ENCODE results near the gene C1QTNF2. TPM values are rescaled to one million over a fixed set of nuclear protein-coding genes. Genes with fewer than 3 reads are reported as not detected.
A peak's percentile ranks its signal among the peaks of the same experiment; 100 is the strongest.

C1QTNF2 gene
- total and polyA plus RNA-seq, 2 of the 13 experiments (the other 11 are each of a cell fraction or from before 2014, with no cell fraction given) = not detected

DNA sequence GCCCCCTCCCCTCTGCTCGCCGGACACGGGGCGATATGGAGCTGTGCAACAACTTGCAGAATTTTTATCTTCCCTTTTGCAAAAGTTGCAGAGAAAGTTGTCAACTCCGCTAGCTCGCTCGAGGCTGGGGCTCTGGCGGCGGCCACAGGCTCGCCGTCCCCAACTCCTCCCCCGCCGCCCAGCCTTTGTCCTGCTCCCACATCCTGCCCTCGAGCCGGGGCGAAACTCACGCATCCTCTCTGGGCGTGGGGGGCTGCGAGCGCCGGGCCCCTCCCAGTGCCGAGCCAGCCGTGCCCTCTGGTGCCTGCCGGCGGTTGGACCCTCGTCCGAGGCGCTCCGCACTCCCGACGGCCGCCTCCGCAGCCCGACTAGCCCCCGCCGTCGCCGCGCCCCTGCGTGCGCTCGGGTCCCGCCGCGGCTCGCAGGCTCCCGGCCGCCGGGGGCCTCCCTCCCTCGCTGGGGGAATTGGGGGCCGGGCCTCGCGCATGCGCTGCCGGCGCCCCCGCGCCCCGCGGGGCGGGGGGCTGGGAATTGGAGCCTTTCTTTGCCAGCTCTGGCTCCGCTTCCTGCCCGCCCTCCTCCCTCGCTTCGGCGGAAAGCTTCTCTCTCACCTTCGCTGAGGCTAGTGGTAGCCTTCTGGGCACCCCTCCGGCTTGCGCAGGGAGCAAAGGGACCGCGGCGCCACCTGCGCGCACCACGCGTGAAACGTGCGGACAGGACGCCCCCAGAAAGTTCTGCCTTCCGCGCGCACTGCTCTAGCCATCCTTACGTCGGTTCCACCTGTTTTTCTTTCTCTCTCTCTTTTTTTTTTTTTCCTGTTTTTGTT lies 58.1 kb downstream of the C1QTNF2 start, which contains the start of gene CCNJL:
TSS of gene CCNJL (minus strand) at position 431 of the 826 bp plus-strand sequence. CDS start 641 bp downstream, outside the sequence.
- POLR2A ChIA-PET = interaction anchor here (1.5 kb wide), 1 partner anchor 33 kb away, joined by 3 read pairs; no protein-coding TSS in a partner anchor
- in situ Hi-C loops (cut with HindIII; ENCODE audit: extremely low pct_ligation_motif_present, low pct_unique_long_range_greater_than_20kb) = no loop called here
- 7% methylated on average over 17 of the region's 84 CpGs for WGBS (ENCODE audit: low lambda C conversion rate)
- no peak for FAIRE-seq
- Histone ChIP-seq H3K27ac (ENCODE audit: extremely low read length, insufficient read depth, low read length) (peak within 1 kb of the TSS; percentile 27), H3K79me2 (ENCODE audit: insufficient read depth, low read length) (no peaks in the 10 kb centered on the region), H3K4me2 (ENCODE audit: low read depth, low read length) (peak within 1 kb of the TSS; percentile 76), H2AFZ (ENCODE audit: low read length) (no peak within 1 kb of the TSS), H3K4me3 (replicated peaks in 1 of 3; ENCODE audit: insufficient read depth in 1 of 3, low read depth in 2 of 3, low read length in 3 of 3) (peak within 1 kb of the TSS; percentile 59 to 74 (median 65)), H3K9ac (ENCODE audit: insufficient read depth, low read depth, low read length) (peak within 1 kb of the TSS; percentile 60), H3K27me3 (ENCODE audit: control insufficient read depth in 1 of 2, insufficient read depth in 2 of 2, low read length in 2 of 2) (peaks cover 0 to 3% of the 10 kb centered on the region in 2 experiments; a peak in 2 of 5 replicates), H3K4me1 (ENCODE audit: insufficient read depth, low read length) (peaks cover 33% of the 10 kb centered on the region), H3K9me3 (ENCODE audit: low read length) (no peaks in the 10 kb centered on the region), H4K20me1 (ENCODE audit: insufficient read depth, low read length) (no peaks in the 10 kb centered on the region), H3K36me3 (replicated peaks in 1 of 2; ENCODE audit: control insufficient read depth in 1 of 2, insufficient read depth in 2 of 2, low read length in 2 of 2) (no peaks in the 10 kb centered on the region)
- no TSS peak for BruUV-seq (replicated peaks)
- peak; percentile 82 for ATAC-seq
- intact Hi-C loops (cut with micrococcal nuclease; ENCODE audit: unreplicated experiment) = no loop called here
- peak; percentile 52 for DNase-seq (ENCODE audit: low spot score)
- CTCF ChIA-PET (ENCODE audit: low intra/inter-chr PET ratio, low total read pairs) = no interaction called here
- TF ChIP-seq ZNF225 (CRISPR knock-in tag; IDR thresholded peaks at IDR 0.05) (0 out of 2 replicates have a peak, but pooled peaks have one; percentile 3), MED1 (CRISPR knock-in tag; IDR thresholded peaks at IDR 0.05) (peak; percentile 12; the same call in 1 of the 2 replicates), HNRNPLL (IDR thresholded peaks at IDR 0.05; ENCODE audit: low read depth, low read length, poor library complexity, severe bottlenecking) (peak; percentile 97), ZFX (CRISPR knock-in tag; IDR thresholded peaks at IDR 0.05; ENCODE audit: low read depth) (peak; percentile 34), HOXA3 (CRISPR knock-in tag; IDR thresholded peaks at IDR 0.05) (peak; percentile 23; the same call in 1 of the 2 replicates), PAF1 (CRISPR knock-in tag; IDR thresholded peaks at IDR 0.05) (no peak), ZNF737 (CRISPR knock-in tag; IDR thresholded peaks at IDR 0.05; ENCODE audit: borderline replicate concordance) (no peak), RXRA (CRISPR knock-in tag; IDR thresholded peaks at IDR 0.05) (0 out of 2 replicates have a peak, but pooled peaks have one; percentile 28), POLR2A (IDR thresholded peaks at IDR 0.05; ENCODE audit: insufficient read depth in 1 of 2, low read depth in 2 of 2, low read length in 2 of 2) (peak in 1 of 2 experiments; percentile 57; a peak in 2 of 4 replicates), ZNF761 (CRISPR knock-in tag; conservative IDR thresholded peaks at IDR 0.05) (0 out of 2 replicates have a peak, but pooled peaks have one; percentile 51), ZNF501 (CRISPR knock-in tag; IDR thresholded peaks at IDR 0.05) (0 out of 2 replicates have a peak, but pooled peaks have one; percentile 25), TAF1 (CRISPR knock-in tag; IDR thresholded peaks at IDR 0.05) (peak; percentile 38; the same call in 1 of the 2 replicates), FOSL2 (CRISPR knock-in tag; IDR thresholded peaks at IDR 0.05) (peak; percentile 30; the same call in 1 of the 2 replicates)
- TF ChIP-seq, protein P1, sequence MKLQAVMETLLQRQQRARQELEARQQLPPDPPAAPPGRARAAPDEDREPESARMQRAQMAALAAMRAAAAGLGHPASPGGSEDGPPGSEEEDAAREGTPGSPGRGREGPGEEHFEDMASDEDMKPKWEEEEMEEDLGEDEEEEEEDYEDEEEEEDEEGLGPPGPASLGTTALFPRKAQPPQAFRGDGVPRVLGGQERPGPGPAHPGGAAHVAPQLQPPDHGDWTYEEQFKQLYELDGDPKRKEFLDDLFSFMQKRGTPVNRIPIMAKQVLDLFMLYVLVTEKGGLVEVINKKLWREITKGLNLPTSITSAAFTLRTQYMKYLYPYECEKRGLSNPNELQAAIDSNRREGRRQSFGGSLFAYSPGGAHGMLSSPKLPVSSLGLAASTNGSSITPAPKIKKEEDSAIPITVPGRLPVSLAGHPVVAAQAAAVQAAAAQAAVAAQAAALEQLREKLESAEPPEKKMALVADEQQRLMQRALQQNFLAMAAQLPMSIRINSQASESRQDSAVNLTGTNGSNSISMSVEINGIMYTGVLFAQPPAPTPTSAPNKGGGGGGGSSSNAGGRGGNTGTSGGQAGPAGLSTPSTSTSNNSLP (IDR thresholded peaks at IDR 0.05; ENCODE audit: low read depth, low read length) = no peak
- TF ChIP-seq, protein P2, sequence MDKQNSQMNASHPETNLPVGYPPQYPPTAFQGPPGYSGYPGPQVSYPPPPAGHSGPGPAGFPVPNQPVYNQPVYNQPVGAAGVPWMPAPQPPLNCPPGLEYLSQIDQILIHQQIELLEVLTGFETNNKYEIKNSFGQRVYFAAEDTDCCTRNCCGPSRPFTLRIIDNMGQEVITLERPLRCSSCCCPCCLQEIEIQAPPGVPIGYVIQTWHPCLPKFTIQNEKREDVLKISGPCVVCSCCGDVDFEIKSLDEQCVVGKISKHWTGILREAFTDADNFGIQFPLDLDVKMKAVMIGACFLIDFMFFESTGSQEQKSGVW (CRISPR knock-in tag; IDR thresholded peaks at IDR 0.05; ENCODE audit: borderline replicate concordance) = no peak
- TF ChIP-seq, protein P3, sequence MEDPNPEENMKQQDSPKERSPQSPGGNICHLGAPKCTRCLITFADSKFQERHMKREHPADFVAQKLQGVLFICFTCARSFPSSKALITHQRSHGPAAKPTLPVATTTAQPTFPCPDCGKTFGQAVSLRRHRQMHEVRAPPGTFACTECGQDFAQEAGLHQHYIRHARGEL (CRISPR knock-in tag; IDR thresholded peaks at IDR 0.05) = no peak
- TF ChIP-seq, protein P4, sequence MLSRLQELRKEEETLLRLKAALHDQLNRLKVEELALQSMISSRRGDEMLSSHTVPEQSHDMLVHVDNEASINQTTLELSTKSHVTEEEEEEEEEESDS (CRISPR knock-in tag; IDR thresholded peaks at IDR 0.05; ENCODE audit: borderline replicate concordance) = no peak
- TF ChIP-seq, protein P5, sequence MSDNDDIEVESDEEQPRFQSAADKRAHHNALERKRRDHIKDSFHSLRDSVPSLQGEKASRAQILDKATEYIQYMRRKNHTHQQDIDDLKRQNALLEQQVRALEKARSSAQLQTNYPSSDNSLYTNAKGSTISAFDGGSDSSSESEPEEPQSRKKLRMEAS (IDR thresholded peaks at IDR 0.05) = peak; percentile 50; the same call in 1 of the 2 replicates
- TF ChIP-seq, protein P6, sequence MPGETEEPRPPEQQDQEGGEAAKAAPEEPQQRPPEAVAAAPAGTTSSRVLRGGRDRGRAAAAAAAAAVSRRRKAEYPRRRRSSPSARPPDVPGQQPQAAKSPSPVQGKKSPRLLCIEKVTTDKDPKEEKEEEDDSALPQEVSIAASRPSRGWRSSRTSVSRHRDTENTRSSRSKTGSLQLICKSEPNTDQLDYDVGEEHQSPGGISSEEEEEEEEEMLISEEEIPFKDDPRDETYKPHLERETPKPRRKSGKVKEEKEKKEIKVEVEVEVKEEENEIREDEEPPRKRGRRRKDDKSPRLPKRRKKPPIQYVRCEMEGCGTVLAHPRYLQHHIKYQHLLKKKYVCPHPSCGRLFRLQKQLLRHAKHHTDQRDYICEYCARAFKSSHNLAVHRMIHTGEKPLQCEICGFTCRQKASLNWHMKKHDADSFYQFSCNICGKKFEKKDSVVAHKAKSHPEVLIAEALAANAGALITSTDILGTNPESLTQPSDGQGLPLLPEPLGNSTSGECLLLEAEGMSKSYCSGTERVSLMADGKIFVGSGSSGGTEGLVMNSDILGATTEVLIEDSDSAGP (CRISPR knock-in tag; IDR thresholded peaks at IDR 0.05; ENCODE audit: borderline replicate concordance) = peak; percentile 48; the same call in 1 of the 2 replicates
